SK-MEL-5 (cell line): ENCODE measurements around the gene PLXDC2. TPM values are rescaled to one million over a fixed set of nuclear protein-coding genes. Genes with fewer than 3 reads are reported as not detected.

ENCODE experiments used
- DNase-seq: peaks from one replicate; pipeline ENCODE4 v3.0.0-alpha.2; 2016; ENCODE audit warnings: low read depth, low spot score
- in situ Hi-C: cut with HindIII; loops from 2 replicates; pipeline ENCODE4 v1.10.0; 2016; ENCODE audit warnings: low sequenced_read_pairs, high pct_unique_total_duplicates, low pct_unique_long_range_greater_than_20kb
- total RNA-seq: library from RNA; depleted of rRNA; stranded (reverse); fragments of >200 nt; shearing (Covaris generic); gene quantifications from 2 replicates; pipeline ENCODE4 v1.2.3, GENCODE V29; 2014

Gene PLXDC2
- total RNA-seq, 1 experiment from 2014 or later, result 0.03 TPM

DNA sequence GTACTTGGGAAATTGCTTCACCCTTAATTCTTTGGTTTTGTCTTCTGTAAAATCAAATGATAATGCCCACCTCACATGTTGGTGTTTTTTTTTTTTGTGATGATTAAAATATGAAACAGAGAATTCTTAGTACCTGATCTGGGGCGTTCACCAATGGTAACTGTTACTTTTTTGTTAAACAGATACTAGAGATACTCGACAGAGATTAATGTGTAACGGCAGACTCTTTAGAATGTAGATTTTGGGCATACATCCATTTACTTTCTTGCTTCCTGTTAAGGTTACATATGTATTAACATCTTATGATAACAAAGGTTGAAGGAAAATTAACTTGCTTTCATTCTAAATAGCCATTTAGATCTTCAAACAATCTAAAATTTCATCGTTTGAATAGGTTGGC lies 23.3 kb downstream of the PLXDC2 start:
- DNase-seq, result no peak
- in situ Hi-C loops, result no loop called here

DNA sequence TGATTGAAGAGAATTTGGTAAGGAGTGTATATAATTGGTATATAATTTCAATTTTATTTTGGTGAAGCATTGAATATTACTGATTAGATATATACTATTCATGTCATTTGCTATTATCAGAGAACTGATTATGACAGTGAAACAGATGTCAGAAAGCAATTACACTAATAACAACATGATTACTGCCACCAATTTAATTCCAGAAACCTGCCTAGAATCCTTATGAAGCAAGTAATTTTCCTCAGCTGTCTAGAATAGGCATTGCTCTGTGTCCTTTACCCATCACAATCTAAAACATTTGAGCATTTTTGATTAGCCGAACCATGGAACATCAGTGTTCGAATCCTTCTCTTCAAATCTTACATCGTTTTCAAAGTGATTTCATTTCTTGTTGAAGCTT lies 24.5 kb downstream of the PLXDC2 start:
- in situ Hi-C loops, result no loop called here
- DNase-seq, result no peak

DNA sequence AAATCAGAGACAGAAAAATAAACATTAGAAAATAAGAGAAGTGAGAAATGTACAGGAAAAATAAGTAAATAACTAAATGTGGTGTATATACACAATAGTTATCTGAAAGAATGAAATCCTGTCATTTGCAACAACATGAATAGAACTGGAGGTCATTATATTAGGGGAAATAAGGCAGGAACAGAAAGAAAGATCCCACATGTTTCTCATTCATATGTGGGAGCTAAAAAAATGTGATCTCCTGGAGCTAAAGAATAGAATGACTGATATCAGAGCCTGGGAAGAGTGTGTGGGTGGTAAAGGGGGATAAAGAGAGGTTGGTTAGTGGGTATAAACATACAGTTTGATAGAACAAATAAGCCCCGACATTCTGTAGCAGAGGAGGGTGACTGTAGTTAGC lies 27.3 kb downstream of the PLXDC2 start:
- DNase-seq, result no peak
- in situ Hi-C loops, result no loop called here

DNA sequence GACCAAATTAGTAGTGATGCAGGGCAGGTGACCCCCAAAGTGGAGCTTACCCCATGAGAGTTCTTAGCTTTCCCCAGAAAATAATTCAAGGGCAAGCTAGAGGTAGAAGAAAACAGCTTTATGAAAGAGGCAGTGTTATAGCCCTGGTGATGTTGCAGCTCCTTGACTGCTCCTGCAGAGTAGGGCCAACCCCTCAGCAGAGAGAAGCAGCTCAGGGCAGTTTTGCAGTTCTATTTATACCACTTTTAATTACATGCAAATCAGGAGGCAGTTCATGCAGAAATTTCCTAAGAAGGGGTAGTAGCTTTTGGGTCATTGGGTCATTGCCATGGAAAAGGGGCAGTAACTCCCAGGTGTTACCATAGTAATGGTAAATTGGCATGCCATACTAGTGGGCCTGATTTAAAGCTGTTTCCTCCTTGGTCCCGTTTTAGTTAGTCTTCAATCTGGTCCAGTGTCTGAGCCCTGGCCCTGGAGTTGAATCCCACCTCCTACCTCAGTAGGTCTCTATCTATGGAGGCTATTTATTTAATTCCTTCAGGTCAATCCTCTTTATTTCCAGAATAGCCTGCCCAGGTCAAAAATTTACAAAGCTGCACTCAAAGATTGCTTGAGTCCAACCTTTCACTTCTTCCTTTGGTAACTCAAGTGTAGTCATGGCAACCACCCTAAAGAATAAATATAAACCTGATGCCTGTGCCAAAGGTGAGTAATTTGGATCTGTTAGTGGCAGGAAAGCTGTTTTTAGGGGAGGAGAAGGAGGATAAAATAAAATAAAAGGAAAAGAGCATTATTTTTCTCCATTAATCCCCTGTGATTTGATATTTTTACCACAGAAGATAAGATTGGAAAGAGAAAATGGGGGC lies 29.5 kb downstream of the PLXDC2 start:
- no peak for DNase-seq
- in situ Hi-C loops, result no loop called here

DNA sequence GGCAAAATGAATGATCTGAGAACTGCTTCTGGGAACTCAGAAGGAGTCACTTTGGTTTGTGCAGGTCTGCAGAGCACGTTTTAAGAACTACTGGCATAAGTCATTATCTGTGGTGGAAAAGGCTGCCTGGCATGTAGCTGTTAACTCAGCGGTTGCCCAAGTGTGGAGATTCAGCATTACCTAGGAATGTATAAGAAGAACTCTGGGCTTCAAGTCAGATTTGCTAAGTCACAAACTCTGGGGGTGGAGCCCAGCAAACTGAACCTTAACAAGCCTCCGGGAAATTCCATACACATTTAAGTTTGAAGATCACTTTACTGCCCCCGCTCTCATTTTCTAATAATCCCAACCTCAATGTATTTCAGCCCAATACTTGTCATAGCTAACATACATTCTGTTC lies 31.1 kb downstream of the PLXDC2 start:
- in situ Hi-C loops, result no loop called here
- DNase-seq, result no peak

DNA sequence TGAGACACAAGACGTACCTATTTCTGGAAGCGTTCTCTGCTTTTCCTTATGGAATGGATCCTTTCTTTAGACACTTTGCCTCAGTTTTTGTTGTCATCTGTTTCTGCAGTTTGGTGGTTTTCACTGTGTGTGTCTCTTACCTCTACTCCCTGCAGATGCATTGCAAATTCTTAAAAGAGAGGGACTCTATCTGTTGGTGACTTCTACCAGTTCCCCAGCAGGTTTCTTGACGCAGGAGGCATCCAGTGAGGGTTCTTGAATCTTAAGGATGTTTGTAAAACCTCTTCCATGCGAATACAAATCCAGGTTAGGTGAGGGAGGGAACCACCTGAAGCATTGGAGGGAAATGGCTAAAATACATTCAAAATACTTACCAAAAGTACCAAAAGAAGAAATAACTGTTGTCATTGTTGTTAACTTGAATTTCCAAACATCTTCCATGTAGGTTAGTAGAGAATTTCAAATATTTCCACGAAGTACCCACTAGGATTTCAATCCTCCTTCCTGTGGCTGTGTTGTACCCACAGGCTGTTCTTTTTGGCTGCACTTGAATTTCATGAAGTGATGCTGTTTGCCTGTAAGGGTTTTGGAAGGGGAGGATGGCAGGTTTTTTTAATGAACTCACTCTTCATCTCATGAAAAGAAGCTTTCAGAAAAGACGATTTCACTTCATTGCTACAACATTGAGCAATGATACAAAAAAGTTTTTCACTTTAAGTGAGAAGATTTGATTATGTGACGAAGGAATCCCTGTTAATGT lies 32.2 kb downstream of the PLXDC2 start:
- in situ Hi-C loops, result no loop called here
- no peak for DNase-seq

DNA sequence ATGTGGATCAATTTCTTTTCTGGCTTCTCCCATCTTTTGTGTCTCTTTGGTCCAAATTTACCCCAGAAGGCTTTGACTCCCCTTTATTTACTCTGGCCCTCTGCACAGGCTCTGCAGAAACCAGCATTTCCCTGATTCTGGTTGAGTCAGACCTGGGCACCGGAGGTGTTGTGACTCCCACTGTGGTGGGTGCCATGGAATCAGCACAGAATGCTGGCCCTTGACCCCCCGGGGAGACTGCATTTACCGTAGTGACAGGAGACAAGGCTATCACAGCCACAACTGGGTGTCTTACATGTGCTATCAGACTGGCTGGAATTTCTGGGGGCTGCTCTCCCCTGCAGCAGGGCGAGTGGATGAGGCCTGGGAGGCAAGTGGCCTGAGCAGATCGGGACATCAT lies 37.6 kb downstream of the PLXDC2 start:
- in situ Hi-C loops, result no loop called here
- no peak for DNase-seq

DNA sequence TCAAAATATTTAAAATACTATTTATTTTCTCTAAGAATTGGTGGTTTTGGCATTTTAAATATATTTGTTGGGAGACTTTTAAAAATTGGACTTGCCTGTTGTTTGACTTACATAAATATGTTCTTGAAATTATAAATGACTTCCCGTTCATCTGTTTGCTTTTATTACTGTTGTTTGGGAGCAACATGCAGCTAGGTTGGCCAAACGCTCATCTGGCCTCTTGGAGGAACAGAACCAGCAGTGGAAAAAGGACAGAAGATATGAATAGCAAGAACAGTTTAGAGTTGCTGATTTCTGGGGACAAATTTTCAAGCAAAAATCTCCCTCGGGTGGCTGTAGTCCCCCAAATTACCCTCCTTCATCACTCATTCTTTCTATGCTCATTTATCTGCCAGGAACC lies 41.6 kb downstream of the PLXDC2 start:
- no peak for DNase-seq
- in situ Hi-C loops, result no loop called here

DNA sequence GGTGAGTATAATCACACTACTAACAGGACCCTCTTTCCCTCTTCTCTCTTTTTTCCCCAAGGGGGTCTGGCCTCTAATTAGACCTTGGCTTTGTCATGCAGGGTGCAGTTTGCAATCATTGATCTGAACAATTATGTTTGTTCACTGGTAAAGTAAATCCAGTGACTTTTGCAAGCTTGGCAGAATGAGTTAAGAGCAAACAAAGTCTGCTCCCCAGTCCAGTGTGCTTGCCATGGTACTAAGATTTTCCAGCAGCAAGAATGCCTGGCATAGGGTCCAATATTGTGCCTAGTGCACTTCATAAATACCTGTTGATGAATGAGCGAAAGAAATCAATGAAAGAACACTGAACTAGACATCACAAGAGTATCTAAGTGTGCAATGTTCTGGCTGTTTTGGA lies 43.9 kb downstream of the PLXDC2 start:
- DNase-seq, result no peak

DNA sequence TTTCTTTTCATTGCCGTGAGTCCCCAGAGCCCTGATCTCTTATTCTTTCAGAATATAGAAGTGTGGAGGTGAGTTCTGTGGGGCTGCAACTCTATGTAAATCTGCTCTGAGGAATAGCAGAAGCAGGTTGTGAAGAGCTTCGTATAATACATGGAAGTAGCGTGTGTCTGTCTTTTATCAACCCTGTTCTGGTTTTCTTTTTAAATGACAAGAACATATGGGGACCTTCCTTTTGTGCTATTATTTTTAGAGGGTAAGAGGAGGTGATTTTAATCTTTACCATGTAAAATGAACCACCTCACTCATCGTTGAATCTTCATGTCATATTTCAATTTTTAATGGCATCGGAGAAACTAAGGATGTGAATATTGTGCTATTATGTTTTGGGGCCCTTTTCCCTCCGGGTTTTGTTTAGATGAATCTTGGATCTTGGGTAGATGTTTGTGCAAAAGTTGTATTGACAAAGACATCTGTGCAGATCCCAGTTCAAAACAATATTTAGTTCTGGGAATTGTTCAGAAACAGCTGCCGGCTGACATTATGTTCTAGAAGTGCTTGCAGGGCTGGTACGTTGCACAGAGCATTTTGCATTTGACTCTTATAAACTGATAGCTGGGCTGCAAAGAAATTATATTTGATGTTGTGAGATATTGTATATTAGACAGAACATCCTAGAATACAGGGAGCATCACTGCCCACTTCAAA lies 46.7 kb downstream of the PLXDC2 start:
- DNase-seq, result no peak
- in situ Hi-C loops, result no loop called here

More for the DNA sequence above, 43.9 kb downstream of the PLXDC2 start:
- in situ Hi-C loops, result no loop called here

DNA sequence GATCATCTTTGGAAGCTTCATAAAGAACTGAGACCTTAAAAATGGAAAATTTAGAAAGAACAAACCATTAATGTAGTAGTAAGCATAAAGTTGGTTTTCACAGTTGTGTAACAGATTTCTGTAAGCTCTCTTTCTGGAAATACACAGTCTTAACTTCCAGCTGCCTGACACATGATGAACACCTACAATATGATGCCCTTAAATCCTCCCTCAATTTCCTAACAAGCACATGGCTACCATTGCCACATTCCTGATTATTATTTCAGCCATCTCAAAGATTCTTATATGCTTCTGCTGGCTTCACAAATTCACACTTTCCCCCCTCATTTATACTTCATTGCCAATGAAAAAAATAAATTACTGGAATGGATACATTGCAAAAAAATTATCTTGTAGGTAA lies 49.4 kb downstream of the PLXDC2 start:
- no peak for DNase-seq
- in situ Hi-C loops, result no loop called here

DNA sequence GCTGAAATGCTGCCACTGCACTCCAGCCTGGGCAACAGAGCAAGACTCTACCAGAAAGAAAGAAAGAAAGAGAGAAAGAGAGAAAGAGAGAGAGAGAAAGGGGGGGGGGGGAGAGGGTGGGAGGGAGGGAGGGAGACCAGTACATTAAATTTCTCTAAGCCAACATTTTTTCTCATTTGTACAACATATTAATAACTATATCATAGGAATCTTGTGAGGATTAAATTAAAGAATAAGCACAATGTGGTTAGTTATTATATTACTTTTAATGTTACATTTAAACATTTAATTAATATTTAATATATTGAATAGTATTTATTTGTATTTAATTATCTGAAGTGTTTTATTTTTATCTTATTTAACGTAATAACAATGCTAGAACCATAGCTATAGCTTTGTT lies 53.1 kb downstream of the PLXDC2 start:
- in situ Hi-C loops, result no loop called here

DNA sequence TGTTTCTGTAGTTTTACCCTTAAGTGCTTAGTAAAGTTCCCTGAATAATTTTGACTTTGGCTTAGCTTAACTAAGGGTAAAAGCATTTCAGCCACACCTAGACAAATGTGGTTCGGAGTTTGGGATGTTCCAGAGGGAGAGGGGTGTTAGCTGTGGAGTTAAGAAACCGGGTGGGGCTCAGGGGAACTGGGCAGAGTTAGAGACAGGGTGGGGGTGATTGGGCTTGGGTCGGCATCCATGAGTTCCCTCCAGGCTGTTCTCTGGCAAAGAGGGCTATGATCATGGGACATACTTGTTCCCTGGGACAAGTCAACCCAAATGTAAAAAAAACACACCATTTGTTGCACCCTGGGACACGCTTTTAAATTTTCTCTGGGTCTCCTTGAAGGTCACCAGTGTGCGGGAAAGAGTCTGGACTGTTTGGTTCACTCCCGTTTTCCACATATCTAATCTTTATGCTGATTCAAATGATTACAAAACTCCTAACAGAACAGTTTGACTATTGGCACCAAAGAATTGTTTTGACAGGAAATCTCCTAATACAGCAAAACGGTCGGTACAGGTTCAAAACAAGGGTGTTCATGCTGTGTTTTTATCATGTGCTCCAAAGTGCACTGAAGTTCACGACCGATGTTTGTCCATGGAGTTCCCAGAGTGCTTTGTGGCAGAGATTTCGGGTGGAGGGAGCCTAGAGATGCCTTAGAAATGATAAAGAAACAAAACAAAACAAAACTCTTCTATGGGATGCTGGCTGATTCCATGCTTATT lies 56.5 kb downstream of the PLXDC2 start:
- no peak for DNase-seq
- in situ Hi-C loops, result no loop called here

More for the DNA sequence above, 53.1 kb downstream of the PLXDC2 start:
- DNase-seq, result no peak

DNA sequence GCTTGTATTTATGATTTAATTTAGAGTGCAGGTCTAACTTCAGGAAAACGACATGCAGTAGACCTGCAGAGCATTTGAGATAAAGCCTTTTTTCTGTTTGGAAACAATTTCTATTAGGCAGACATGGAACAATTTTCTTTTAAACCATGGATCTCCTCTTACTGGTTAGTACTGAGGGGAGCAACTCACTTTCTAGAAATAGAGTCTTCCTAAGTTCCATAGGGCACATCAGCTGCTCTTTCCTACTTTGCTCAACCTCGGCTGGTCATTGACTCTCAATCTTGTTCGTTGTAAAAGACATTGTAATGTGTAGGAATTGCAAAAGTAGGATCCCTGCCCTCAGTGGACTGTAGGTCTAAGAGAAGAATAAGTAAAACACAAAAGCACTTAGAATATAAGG lies 58.0 kb downstream of the PLXDC2 start:
- DNase-seq, result no peak
- in situ Hi-C loops, result no loop called here

DNA sequence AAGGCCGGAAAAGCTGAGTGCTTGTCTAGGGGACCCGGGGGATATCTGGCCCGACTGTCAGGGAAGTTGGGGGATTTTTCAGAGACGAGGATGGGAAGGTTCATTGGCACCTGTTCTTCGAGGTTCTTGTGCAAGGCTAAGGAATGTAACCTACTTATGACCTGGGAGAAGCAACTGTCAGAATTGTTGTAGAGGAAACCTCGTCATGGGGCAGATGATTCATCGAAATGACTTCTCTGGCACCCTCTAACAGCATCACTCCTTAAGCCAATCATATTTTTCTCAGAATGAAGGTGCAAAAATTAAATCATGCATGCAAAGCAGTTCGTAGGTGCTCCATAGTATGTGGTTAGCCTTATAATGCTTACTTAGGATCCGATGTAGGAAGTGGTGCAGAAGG lies 58.6 kb downstream of the PLXDC2 start:
- in situ Hi-C loops, result no loop called here
- no peak for DNase-seq

DNA sequence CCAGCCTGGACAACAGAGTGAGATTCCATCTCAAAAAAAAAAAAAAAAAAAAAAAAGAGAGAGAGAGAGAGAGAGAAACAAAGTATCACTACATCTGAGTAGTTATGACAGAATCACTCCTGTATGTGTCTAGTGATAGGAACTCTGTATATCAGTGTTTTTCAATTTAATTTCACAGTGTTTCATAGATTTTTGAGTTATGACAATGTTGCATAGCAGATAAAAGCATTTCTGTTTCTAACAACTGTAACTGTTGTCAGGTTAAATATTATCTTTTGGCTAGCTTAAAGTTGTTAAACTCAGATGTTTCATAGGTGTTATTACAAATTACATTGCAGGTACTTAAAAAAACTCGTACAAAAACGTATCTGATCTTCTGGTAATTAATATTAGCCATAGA lies 60.3 kb downstream of the PLXDC2 start:
- no peak for DNase-seq
- in situ Hi-C loops, result no loop called here

DNA sequence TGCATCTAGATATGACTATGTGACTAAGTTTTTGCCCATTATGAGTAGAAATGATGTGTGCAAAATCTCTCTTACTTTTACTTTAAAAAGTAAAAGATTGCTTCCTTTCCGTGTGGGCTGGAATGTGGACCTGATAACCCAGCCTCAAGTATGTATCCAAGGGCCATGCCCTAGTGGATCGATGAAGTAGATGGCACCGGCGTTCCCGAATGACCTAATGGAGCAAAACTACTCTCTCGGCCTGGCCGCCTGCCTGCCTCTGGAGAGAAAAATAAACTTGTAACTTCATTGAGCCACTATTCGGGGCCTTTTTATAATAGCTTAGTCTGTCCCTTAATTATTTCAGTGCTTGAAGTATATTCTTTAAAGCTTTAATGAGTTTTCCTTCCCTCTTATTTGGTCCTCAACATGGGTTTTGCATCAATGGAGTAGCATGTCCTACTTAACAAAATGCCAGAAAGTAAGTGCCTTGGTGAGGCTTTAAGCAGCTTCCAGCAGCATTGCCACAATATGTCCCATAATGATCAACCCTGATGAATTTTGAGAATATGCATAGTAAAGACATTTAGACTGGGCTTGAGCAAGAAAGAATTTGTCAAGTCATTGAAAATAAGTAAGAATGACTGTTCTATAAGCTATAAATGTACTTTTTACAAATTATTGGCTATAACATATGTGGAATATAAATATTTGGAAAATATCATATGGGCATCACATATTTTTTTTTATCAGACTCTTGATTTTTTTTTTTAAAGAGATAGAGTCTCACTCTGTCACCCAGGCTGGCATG lies 61.4 kb downstream of the PLXDC2 start:
- in situ Hi-C loops, result no loop called here
- no peak for DNase-seq
